DOHH2 (cell line): ENCODE measurements around the gene ERVFRD-1.
"Not testable (repeated sequence)": the region's sequence is repeated elsewhere in the genome, so short reads cannot be mapped to it uniquely, and the experiment has no call there.

Experiments
- H3F3A ChIP-seq: fragments of 200-600 bp; sonication (generic), shearing (Covaris generic); 2 replicates; pipeline ENCODE4 v1.6.0; 2016; ENCODE audit warnings: antibody characterized with exemption, mild to moderate bottlenecking; ENCODE audit not compliant: control insufficient read depth, insufficient read depth
- H3K27ac ChIP-seq: fragments of 200-600 bp; sonication (generic); 2 replicates; pipeline ENCODE4 v1.5.1; 2014; ENCODE audit warnings: low read depth, mild to moderate bottlenecking, low read length, moderate library complexity
- H3K27me3 ChIP-seq: fragments of 200-600 bp; sonication (generic); 2 replicates; pipeline ENCODE4 v1.6.1; 2014; ENCODE audit warnings: mild to moderate bottlenecking, low read length, mixed read lengths; ENCODE audit not compliant: control insufficient read depth
- H3K36me3 ChIP-seq: fragments of 200-600 bp; sonication (generic); 2 replicates; pipeline ENCODE4 v1.6.1; 2014; ENCODE audit warnings: mild to moderate bottlenecking, low read length, moderate library complexity, mixed read lengths; ENCODE audit not compliant: control insufficient read depth
- H3K4me1 ChIP-seq: fragments of 200-600 bp; sonication (generic); 2 replicates; pipeline ENCODE4 v1.6.1; 2014; ENCODE audit warnings: mild to moderate bottlenecking, low read length, mixed read lengths; ENCODE audit not compliant: control insufficient read depth
- H3K4me2 ChIP-seq: fragments of 200-600 bp; sonication (generic); 2 replicates; pipeline ENCODE4 v1.6.0; 2014; ENCODE audit warnings: mild to moderate bottlenecking, low read length, moderate library complexity
- H3K4me3 ChIP-seq: fragments of 200-600 bp; sonication (generic); 2 replicates; pipeline ENCODE4 v1.5.1; 2014; ENCODE audit warnings: mild to moderate bottlenecking, low read length, mixed read lengths
- H3K79me2 ChIP-seq: fragments of 200-600 bp; sonication (generic); 2 replicates; pipeline ENCODE4 v1.6.1; 2014; ENCODE audit warnings: mild to moderate bottlenecking, low read length, mixed read lengths; ENCODE audit not compliant: control insufficient read depth
- H3K9me2 ChIP-seq: fragments of 200-600 bp; sonication (generic); replicated peaks from 2 replicates; pipeline ENCODE4 v1.6.1; 2014; ENCODE audit warnings: mild to moderate bottlenecking, low read length, mixed read lengths; ENCODE audit not compliant: control insufficient read depth
- H3K9me3 ChIP-seq: fragments of 200-600 bp; sonication (generic); 2 replicates; pipeline ENCODE4 v1.6.1; 2014; ENCODE audit warnings: antibody characterized with exemption, low read length, mixed read lengths; ENCODE audit not compliant: control insufficient read depth, insufficient read depth
- H4K20me1 ChIP-seq: fragments of 200-600 bp; sonication (generic); 2 replicates; pipeline ENCODE4 v1.6.0; 2014; ENCODE audit warnings: low read depth, mild to moderate bottlenecking, antibody characterized with exemption, low read length, moderate library complexity; ENCODE audit not compliant: control insufficient read depth, insufficient read depth
- CTCF ChIP-seq: fragments of 200-600 bp; sonication (generic); IDR thresholded peaks from one replicate; pipeline ENCODE4 v1.5.1; 2014; ENCODE audit warnings: antibody characterized with exemption, mild to moderate bottlenecking, low read depth, low read length; ENCODE audit not compliant: poor library complexity, severe bottlenecking
- EZH2phosphoT487 ChIP-seq: fragments of 200-600 bp; sonication (generic); IDR thresholded peaks from 2 replicates; pipeline ENCODE4 v1.6.1; 2017; ENCODE audit warnings: borderline replicate concordance, mild to moderate bottlenecking, antibody characterized with exemption, low read length, moderate library complexity, mixed read lengths

The ERVFRD-1 gene

DNA sequence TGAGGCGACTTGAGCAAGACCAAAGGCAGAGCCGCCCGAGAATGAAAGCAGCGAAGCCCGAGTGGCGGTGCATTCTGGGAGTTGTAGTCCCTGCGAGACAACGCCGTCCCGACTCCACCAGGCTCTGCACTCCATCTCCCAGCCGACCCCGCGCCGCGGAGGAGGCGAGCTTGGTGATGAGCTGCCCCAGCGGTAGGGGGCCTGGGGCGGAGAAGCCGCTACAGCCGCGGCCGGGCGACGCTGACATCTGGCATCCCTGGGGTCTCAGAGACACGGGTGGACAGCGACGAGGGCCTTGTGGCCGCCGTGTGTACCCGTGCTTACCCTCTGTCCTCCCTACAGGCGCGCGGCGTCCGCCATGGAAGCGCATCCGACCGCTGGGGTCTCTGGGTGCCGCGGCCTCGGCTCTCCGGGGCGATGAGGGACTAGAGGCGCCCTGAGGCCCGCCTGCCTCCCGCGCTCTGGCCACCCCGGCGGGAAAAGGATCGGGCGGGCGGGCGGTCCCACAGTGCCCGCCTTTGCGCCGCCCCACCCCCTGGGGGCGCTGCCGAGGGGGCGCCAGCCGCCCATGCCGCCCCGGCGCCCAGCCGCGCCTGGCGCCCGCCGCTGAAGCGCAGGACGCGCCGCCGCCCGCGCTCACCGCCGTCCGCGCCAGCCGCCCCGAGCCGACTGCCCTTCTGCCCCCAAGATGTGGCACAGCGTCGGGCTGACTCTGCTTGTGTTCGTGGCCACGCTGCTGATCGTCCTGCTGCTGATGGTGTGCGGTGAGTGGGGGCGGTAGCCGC is 17.7 kb downstream of the ERVFRD-1 start, which contains the start of gene SMIM13:
Gene SMIM13, plus strand, starts transcription at position 209 of the 785 bp plus-strand sequence. Its CDS starts 480 bp downstream, at position 689.
- peak; percentile 50 for TF ChIP-seq CTCF
- TF ChIP-seq EZH2phosphoT487 = no peak

GRCh38 chr6:11093376-11093625 is 18.2 kb downstream of the ERVFRD-1 start:
- H3K36me3 ChIP-seq = 0 out of 2 replicates have a peak, but pooled peaks cover 4% of the 10 kb centered on the region
- H3K4me1 ChIP-seq = peaks cover 31% of the 10 kb centered on the region
- H3F3A ChIP-seq = no peaks in the 10 kb centered on the region
- no peaks in the 10 kb centered on the region for H3K27me3 ChIP-seq
- H3K9me3 ChIP-seq = no peaks in the 10 kb centered on the region
- no peaks in the 10 kb centered on the region for H4K20me1 ChIP-seq
- peak overlapping the region; percentile 96 for H3K4me3 ChIP-seq
- H3K27ac ChIP-seq = peak overlapping the region; percentile 60
- peak overlapping the region; percentile 81 for H3K4me2 ChIP-seq
- TF ChIP-seq EZH2phosphoT487 (no peak), CTCF (no peak)
- H3K79me2 ChIP-seq = peaks cover 42% of the 10 kb centered on the region
- H3K9me2 ChIP-seq = no peaks in the 10 kb centered on the region

More for the DNA sequence above, 17.7 kb downstream of the ERVFRD-1 start, which contains the start of gene SMIM13:
- H3K27me3 ChIP-seq = no peaks in the 10 kb centered on the region
- H3K79me2 ChIP-seq = peaks cover 47% of the 10 kb centered on the region
- H3K4me2 ChIP-seq = peak within 1 kb of the TSS; percentile 89
- H4K20me1 ChIP-seq = no peaks in the 10 kb centered on the region
- H3K4me3 ChIP-seq = peak within 1 kb of the TSS; percentile 96
- H3F3A ChIP-seq = no peaks in the 10 kb centered on the region
- no peaks in the 10 kb centered on the region for H3K9me3 ChIP-seq
- peak within 1 kb of the TSS; percentile 60 for H3K27ac ChIP-seq
- H3K9me2 ChIP-seq = no peaks in the 10 kb centered on the region
- H3K4me1 ChIP-seq = peaks cover 31% of the 10 kb centered on the region
- H3K36me3 ChIP-seq = 0 out of 2 replicates have a peak, but pooled peaks cover 4% of the 10 kb centered on the region

- peak overlapping the region; percentile 96 for H3K4me3 ChIP-seq
- TF ChIP-seq CTCF (no peak), EZH2phosphoT487 (no peak)
- H3K4me2 ChIP-seq = peak overlapping the region; percentile 81
- H3K36me3 ChIP-seq = 0 out of 2 replicates have a peak, but pooled peaks cover 2% of the 10 kb centered on the region
- peaks cover 31% of the 10 kb centered on the region for H3K4me1 ChIP-seq
- no peaks in the 10 kb centered on the region for H3K9me3 ChIP-seq
- H3F3A ChIP-seq = no peaks in the 10 kb centered on the region
- H3K27me3 ChIP-seq = no peaks in the 10 kb centered on the region
- H3K27ac ChIP-seq = peak overlapping the region; percentile 60
- no peaks in the 10 kb centered on the region for H3K9me2 ChIP-seq
- no peaks in the 10 kb centered on the region for H4K20me1 ChIP-seq
- peaks cover 37% of the 10 kb centered on the region for H3K79me2 ChIP-seq
Observed at GRCh38 chr6:11092668-11093375, 18.7 kb downstream of the ERVFRD-1 start.

DNA sequence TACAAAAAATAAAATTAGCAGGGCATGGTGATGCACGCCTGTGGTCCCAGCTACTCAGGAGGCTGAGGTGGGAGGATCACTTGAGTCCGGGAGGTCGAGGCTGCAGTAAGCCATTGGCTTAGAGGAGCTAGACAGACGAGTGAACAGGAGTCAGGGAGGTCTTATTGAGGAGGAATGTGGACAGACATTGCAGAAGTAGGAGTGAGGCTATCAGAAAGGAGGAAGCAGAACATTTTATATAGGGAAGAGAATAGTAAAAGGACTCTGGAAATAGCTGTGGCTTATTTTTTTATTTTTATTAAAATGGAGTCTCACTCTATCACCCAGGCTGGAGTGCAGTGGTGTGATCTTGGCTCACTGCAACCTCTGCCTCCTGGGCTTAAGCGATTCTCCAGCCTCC is 20.4 kb downstream of the ERVFRD-1 start:
- not testable (repeated sequence) for H3K4me3 ChIP-seq, H3F3A ChIP-seq, H3K27me3 ChIP-seq, H3K9me2 ChIP-seq, H3K27ac ChIP-seq, H4K20me1 ChIP-seq, H3K36me3 ChIP-seq, H3K9me3 ChIP-seq
- H3K4me1 ChIP-seq = peaks cover 29% of the 10 kb centered on the region
- peaks cover 21% of the 10 kb centered on the region for H3K79me2 ChIP-seq
- 0 out of 2 replicates have a peak overlapping the region, but pooled peaks have one; percentile 16 for H3K4me2 ChIP-seq
